CD4-positive, alpha-beta T cell treated with Interleukin-15 for 1 hour (primary cell): ENCODE results near the gene POFUT2.
"Not testable (repeated sequence)": the region's sequence is repeated elsewhere in the genome, so short reads cannot be mapped to it uniquely, and the experiment has no call there.

Experiments used
- DNase-seq: peaks from one replicate; pipeline ENCODE4 v3.0.0-alpha.2; 2020

POFUT2 gene

DNA sequence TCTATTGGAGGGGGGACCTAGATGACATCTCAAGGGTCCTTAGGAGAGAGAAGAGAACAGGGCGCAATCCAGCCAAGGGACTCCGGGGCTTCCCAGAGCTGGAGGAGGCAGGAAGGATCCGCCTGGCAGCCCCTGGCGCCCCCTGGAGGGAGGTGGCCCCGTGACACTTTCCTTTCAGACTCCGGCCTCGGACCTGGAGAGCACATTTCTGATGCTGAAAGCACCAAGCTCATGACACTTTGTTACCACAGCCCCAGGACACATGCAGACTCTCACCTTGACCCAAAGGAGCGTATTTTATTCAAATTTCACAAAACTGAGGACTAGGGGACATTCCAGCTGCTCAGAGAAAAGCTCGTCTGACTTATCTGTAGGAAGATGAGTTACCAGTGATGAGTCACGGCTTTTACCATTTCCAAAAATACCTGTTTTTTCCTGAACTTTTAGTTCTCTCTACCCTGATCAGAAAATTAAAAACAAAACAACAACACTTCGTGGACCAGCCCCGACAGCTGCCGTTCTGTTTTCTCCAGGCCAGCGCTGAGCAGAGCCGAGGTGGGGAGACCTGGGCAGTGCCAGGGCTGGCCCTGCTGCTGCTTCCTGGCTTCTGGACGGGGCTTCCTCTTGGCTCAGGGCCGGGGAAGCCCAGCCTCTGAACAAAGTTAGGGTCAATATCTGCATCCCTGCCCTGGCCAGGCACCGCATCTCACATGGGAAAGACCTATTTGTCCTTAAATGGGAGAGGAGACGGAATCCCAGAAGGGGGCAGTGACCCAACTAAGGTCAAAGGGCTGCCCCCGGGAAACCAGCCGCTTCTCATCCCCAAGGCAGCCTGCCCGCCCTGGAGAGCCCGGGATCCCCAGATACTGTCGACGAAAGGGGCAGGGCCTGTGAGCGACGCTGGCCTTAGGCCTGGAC lies 21.6 kb upstream of the POFUT2 start:
- DNase-seq: peak; percentile 34

DNA sequence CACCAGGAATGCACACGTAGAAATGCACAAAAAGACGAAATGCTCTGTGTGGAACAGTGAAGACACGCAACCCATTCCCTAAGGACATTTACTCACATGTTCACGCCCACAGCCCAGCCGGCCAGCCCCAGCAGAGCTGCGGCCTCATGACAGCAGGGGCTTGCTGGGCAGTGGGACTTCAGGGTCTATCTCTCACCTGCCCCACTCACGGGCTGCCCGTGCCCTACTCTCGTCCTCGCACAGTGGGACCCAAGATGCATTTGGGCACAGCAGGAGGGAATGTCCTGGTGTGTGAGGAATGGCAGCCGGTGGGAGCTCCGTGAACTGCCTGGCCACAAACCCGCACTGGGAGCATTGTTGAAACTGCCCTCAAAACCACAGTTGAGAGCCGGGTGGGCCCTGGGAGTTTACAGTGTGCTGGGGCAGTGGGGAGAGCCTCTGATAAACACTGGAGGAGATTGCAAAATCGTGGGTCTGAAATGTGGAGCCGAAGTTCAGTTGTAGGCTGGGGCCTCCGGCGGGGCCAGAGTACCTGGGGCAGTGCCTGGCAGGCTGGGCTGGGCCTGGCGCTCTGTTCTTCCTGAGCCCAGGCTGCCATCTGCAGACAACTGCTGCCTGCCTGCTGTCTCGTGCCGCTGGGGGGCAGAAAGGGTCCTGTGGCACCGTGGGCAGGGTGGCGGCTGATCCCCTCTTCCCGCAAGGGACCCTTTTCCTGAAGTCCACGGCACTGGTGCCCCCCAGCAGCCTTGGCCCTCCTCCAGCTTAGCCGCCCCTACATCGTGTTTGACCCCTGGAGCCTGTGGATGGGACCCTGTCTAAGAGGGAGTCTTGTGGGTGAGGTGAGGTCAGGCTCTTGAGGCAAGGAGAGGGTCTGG lies 20.7 kb upstream of the POFUT2 start:
- no peak for DNase-seq

DNA sequence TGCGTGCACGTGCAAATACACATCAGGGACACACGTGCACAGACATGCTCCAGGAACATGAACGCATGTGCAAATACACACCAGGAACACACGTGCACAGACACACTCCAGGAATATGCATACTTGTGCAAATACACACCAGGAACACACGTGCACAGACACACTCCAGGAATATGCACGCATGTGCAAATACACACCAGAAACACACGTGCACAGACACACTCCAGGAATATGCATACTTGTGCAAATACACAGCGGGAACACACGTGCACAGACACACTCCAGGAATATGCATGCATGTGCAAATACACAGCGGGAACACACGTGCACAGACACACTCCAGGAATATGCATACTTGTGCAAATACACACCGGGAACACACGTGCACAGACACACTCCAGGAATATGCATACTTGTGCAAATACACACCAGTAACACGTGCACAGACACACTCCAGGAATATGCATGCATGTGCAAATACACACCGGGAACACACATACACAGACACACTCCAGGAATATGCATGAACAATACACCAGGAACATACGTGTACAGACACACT lies 20.0 kb upstream of the POFUT2 start:
- DNase-seq: not testable (repeated sequence)

DNA sequence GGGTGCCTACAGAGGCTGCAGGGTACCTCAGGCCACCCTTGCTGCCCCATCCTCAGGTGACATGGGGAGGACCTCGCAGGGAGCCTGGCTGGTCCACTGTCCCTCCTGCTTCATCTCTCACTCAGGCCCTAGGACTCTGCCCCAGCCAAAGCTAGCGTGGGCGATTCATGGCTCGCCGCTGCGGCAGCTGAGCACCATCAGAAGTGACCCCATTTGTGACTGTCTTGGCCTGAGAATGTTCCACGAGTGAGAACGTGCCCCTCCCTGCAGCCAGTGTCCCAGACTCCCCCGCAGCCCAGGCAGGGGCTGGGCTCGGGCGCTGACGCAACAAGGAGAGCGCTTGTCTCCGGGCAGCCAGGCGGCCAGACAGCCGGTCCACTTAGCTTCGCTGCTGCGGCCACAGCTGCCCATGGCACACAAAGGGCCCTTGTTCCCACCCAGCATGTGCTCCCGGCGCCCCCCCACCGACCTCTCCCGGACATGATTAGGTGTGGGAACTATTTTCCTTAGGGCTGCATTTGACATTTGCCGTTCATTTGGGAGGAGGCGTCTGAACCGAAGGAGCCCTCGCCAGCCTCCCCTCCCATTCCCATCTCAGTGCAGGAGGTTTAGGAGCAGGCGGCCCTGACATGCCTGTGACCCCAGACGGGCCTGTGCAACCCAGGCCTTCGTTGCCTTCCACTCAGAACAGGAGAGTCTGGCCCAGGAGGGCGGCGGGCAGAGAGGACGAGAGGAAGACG lies 19.3 kb upstream of the POFUT2 start:
- DNase-seq: no peak

DNA sequence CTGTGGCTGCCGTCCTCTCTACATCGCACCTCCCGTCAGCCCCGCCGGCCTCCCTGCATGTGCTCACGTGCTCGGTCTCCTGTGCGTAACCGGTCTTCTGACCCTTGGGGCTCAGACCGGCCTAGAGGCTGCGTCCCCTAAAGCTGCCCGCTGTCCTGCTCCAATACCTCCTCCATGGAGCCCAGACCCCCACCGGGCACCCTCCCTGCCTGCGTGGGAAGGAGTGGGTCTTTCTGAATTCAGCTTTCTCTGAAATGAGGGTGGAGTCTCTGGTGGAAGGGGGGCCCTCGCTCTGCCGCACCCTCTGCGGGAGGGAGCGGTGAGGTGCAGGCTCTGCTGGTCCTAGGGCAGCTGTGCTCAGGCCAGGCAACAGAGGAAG lies 18.7 kb upstream of the POFUT2 start:
- no peak for DNase-seq

DNA sequence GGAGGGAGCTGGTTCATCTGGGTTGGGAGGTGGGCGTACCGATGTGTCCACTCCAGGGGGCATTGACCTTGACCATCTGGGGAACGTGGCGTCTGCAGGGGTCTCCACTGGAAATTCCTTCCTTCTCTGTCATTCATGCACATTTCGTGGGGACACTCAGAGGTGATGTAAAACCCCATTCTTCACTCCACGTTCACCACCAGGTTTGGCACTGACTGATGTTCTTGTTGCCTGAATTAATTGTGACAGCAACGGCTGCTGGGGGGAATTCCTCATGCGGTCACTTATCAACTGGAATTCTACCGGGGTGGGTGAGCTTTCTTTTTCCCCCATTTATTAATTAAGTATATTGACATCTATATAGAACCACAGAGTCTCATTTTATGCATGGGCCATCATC lies 18.1 kb upstream of the POFUT2 start:
- DNase-seq: no peak

DNA sequence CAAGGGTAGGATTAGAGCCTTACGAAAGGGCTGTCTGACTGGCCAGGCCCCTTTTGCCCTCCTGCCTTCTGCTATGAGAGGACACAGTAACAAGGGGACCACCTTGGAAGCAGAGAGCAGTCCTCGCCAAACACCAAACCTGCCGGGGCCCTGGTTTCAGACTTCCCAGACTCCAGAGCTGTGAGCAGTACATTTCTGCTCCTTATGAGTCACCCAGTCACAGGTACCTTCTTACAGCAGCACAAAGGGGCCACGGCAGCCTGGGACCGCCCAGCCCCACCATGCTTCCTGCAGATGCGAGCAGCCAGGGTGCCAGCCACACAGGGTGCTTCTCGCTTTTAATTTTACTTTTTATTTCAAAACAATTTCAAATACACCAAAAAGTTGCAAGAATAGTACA lies 17.2 kb upstream of the POFUT2 start:
- DNase-seq: no peak

DNA sequence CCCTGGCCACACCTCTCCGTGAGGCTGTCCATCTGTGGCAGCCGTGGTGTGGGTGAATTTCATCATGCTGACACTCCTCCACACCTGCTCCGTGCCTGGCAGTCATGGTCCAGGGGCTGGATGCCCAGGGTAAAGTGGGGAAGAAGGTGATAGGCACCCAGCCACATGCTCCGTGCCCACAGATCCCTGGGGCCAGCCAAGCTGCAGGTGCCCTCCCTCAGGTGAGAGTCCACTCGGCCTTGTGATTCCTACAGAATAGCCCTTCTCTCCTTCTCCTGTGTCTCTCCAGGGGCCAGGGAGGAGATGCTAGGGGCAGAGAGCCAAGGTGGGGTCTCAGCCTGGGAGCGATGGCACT lies 16.8 kb upstream of the POFUT2 start:
- no peak for DNase-seq

DNA sequence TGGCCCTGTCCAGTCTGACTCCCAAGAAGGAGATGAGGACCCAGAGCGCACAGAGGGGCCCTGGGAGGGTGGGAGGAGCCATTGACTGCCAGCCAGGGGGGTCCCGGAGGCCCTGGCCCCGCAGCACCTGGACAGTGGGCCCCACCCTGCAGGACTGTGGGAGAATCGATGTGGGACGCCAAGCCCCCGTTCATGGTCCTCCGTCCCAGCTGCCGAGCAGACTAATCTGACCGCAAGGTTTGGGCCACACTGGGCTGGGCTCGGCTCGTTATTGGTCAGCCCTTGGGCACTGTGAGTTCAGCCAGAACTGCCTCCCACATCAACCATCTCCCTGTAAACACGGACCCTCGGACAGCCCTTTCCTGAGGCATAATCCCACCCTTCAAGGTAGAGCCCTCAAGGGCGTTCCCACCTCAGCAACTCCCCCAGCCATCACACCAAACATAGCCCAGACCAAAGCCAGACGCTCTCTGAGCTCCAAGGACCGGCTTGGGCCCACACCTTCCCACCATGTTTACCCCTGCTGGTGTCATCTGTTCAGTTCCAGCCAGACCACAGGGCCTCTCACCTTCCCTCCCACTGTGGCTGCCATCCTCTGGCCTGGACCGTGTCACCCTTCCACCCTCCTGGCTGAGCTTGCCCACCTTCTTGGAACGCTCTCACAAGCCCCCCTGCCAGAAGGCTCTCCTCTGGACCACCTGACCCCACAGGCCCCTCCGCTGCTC lies 16.2 kb upstream of the POFUT2 start:
- no peak for DNase-seq

DNA sequence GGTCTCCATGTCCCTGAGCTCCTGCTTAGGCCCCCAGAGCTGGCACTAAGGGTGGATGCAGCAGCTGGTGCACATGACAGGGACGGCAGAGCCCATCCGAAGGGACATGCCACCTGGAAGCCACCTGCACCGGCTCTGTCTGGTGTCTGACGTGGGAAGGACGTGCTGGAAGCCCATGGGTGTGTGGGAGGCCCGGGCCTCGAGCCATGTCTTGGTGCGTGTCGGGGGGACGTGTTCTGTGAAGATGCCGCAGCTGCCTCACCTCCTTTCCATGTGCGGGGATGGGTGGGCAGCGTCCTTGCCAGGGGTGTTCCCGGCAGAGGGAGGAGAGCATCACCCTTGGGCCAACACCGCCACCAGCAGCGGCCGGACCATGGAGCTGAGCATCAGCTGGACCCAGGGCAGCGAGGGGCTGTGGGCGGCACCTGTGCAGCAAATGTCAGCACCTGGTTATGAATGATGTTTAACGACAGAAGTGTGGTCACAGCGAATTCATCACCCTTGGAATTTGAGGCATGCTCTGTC lies 15.5 kb upstream of the POFUT2 start:
- DNase-seq: no peak

DNA sequence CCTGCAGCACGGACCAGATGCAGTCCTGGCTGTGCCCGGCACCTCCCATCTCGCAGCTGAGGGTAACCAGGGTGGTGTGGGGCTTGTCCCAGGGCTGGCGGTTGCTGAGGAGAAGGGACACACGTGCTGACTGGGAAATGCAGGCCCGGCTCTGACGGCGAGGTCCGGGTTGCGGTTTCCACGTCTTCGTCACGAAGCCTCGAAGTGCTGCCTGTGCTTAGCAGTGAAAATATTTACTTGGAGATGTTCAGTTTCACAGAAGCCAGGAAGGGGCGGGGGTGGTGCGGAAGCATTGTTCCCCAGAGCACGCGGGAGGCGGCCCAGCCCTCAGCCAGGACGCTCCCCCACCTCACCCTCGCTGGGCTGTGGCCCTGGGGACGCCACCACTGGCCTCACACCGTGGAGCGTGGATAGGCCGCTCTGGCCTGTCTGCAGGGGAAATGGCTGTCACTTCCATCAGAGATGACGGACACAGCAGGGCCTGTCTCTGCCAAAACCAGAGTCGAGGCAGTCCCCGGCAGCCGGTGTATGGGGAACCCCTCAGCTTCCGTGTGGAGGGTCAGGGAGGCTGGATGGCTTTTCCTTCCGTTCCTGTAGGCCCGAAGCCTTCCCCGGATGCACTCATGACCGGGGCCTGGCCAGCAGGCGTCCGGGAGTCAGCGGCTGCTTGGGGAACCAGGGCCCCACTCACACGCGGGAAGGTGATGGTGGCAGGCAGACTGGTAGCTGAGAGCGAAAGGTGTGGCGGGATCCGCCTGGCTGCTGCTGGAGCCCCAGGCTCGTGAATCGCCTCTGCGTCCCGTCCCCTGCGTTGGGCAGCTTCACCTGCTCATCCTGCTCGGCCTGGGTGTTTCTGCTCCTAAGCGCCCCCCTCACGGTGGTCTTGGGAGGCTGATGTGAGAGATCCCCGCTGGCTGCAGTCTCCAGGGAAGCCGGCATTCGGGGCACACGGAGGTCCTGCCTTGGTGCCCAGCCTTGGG lies 14.7 kb upstream of the POFUT2 start:
- DNase-seq: peak; percentile 71

DNA sequence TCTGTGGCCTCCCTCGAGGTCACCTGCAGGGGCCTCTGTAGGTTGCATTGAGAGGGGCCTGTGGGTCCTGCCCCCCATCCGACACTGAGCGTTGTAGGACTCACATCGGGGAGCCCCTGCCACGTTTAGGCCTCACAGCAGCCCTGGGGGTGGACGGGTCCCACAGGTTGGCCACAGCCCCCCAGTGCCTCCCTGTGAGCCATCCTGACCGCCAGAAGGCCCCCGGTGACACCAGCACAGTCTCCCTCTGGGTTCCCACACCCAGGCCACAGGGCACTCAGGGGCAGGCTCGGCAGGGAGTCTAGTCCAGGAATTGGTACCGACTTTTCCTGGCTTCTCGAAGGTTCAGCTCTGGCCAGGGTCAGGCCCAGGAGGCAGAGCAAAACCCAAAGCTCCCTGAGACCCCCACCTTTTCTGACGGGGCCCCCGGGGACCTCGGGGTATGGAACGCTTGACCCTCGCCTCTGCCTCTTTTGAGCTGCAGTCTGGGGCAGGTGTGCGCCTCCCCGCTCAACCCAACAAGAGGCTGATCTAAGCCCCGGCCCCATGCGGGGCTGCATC lies 13.9 kb upstream of the POFUT2 start:
- DNase-seq: no peak

DNA sequence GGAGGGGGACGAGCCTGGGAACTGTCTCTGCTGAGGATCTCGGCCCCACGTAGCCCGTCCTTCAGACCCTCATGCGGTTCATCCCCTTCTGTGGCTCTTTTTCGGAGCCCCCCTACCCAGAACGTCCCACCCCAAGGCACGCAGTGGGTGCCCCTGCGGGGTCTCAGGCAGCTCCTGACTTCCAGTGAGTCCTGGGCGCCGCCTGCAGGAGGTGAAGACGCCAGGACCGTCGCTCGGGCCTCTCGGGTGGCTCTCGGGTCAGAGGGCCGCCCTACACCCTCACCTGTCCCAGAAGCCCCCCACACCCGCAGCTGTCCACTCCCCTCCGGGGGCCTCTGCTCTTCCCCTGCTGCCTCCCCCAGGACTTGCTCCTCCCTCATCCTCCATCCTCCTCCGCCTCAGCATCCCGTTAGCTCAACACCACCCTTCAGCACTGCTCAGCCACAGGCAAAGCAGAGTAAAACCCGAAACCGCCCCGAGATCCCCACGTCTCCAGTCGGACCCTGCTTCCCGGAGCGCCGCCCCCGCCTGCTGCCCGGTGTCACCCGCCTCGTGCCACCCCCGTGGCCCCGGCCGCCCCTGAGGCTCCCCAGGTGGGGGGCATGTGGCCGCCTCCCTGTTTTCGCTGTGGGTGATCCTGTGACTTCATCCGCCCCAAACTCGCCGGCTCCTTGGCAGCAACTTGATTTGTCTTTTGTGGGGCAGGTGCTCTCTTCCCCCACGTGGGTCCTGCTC lies 13.3 kb upstream of the POFUT2 start:
- no peak for DNase-seq

DNA sequence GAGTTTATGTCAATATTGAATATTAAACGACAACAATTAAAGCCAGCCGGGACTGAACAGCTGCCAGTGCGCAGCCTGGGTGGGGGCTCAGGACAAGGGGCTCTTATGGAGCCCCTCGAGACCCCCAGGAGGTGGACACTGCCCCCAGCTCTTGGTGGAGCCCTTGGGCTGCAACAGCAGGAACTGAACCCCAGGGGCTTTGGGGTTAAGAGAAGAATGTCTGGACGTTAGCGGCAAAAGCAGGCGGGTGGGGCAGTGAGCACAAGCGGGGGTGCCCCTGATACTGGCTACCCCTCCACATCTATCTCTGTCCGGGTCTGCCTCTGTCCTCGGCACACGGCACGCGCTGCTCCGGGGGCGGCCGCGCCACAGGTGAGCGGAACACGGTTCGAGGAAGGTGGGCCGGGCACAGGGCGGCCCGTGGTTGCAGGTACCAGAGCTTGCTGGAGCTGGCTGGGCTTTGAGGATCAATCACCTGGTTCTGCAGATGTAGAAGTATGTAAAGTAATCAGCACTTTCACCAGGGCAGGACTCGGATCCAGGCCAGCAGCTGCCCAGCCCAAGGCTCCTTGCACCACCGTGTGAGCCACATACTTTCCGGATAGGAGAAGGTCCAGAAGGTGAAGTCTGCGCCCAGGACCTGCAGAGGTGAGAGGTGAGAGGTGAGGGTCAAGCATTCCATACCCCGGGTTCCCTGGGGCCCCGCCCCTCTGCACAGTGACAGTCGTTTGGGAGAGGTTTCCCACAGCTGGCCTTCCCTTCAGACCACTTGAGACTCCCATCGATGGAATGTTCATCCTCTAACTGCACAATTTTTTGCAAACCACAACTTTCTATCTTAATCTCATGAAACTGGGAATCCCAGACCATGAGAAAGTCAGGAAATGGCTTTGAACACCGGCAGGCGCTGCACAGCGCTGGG lies 12.4 kb upstream of the POFUT2 start:
- no peak for DNase-seq

DNA sequence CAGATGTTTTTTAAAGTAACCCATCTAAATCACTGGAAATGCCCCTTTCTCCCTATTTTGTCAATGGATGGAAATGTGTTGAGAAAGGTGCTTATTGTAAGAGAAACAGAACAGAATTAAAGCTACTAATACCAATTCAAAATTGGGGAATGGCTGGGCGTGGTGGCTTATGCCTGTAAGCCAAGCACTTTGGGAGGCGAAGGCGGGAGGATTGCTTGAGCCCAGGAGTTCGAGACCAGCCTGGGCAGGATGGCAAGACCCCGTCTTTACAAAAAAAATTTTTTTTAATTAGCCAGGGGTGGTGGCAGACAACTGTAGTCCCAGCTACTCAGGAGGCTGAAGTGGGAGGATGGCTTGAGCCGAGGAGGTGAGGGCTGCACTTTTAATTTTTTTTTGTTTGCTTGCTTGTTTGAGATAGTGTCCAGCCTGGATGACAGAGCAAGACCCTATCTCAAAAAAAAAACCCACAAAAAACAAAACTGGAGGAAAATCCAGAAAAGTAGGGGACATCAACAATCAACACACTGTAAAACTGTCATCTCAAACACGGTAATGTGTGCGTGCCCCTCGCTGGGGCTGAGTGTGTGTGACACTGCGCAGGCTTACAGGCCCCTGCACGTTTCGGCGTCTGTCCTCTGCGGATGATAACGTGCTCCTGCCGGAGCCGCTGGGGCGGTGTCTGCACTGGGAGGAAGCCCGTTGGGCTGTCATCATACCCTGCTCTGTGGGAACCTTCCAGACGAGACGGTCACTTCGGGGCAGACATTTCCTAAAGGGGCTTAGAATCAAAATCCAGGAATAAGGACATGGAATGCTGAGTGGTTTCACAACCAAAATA lies 11.6 kb upstream of the POFUT2 start:
- DNase-seq: peak; percentile 1

DNA sequence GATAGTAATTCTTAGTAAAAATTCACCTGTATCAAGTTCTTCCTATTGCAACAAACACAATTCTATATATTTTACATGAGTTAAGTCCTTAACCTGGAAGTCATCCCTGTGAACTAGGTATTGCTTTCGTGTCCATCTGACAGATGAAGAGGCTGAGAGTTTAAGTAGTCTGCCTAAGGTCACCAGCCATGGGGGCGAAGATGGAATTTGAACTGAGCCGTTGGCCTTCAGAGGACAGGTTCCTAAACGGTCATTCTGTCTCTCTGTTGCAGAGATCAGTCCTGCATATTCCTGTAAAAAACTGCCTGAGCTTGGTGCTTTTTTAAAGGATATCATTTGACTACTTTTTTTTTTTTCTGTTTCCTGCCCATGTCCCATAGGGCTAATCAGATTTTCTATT lies 10.2 kb upstream of the POFUT2 start:
- DNase-seq: no peak

DNA sequence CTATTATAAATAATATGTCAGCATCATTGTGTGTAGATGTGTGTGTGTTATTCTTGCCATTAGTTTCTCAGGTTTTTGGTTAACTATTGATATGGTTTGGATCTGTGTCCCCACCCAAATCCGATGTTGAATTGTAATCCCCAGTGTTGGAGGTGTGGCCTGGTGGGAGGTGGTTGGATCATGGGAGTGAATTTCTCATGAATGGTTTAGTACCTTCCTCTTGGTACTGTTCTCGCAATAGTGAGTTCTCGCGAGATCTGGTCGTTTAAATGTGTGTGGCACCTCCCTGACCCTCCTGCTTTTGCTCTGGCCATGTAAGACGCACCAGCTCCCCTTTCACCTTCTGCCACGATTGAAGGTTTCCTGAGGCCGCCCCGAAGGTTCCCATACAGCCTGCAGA lies 9.6 kb upstream of the POFUT2 start:
- no peak for DNase-seq

DNA sequence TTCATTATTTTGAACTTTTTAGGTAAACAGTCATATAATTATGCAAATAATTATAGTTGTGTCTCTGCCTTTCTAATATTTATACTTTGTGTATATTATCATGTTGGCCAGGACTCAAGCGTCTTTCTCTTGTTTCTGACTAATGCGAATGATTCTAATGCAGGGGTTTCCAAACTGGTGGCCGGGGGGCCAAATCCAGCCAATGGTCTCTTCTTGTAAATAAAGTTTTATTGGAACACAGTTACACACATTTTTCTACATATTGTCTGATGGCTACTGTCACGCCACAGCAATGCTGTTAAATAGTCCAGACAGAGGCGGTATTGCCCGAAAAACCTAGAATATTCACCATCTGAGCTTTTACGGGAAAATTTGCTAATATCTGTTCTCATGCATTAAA lies 8.9 kb upstream of the POFUT2 start:
- no peak for DNase-seq
